B cell (primary cell): Measurements from ENCODE around the gene KAT2A. TPM values are rescaled to one million over a fixed set of nuclear protein-coding genes. Genes with fewer than 3 reads are reported as not detected.

Source experiments
- ATAC-seq: fragments of 200-7000 bp; cut with Tn5 transposase; one replicate; pipeline ENCODE4 v1.10.0; 2021; ENCODE audit warnings: low read depth, mild to moderate bottlenecking, moderate number of reproducible peaks, moderate library complexity
- CTCF ChIA-PET: fragments of 350-600 bp; sonication (Branson Sonifier 250); formaldehyde crosslinking; loops from one replicate; lab custom pipeline; 2021; ENCODE audit warnings: antibody characterized with exemption, inconsistent platforms; lab: Charles Lee
- POLR2A ChIA-PET: fragments of 350-600 bp; sonication (Branson Sonifier 250); formaldehyde crosslinking; loops from one replicate; lab custom pipeline; 2021; ENCODE audit warnings: antibody characterized with exemption; lab: Charles Lee
- DNase-seq: peaks from one replicate; pipeline ENCODE4 v3.0.0; 2013
- H2AFZ ChIP-seq: 2 replicates; pipeline ENCODE4 v1.6.1; 2012; ENCODE audit warnings: mild to moderate bottlenecking, low read depth, low read length; ENCODE audit not compliant: insufficient read depth, poor library complexity, severe bottlenecking
- H3K27ac ChIP-seq, 2 donors: 1 replicate in 1 of 2; 2 replicates in 1 of 2; pipeline ENCODE4 v1.5.1; 2012 to 2013; ENCODE audit warnings: low read length in 2 of 2, mild to moderate bottlenecking in 2 of 2, moderate library complexity in 1 of 2
- H3K27me3 ChIP-seq, 4 experiments: fragments of 200-600 bp in 1 of 4; sonication (generic) in 1 of 4; replicated peaks in 1 of 4; 1 replicate in 2 of 4; 2 replicates in 2 of 4; pipeline versions ENCODE4 v1.6.1 to v1.7.0; 2013 to 2016; ENCODE audit warnings: low read length in 3 of 4, mild to moderate bottlenecking in 2 of 4, mixed read lengths in 1 of 4, moderate library complexity in 1 of 4; ENCODE audit not compliant: insufficient read depth in 4 of 4, control insufficient read depth in 3 of 4; ENCODE audit errors: control extremely low read depth in 1 of 4
- H3K36me3 ChIP-seq, 2 experiments: replicated peaks in 1 of 2; 1 replicate in 1 of 2; 2 replicates in 1 of 2; pipeline versions ENCODE4 v1.6.1 to v1.7.1; 2013; ENCODE audit warnings: low read length in 1 of 2; ENCODE audit not compliant: insufficient read depth in 2 of 2, control insufficient read depth in 1 of 2; ENCODE audit errors: control extremely low read depth in 1 of 2, extremely low read depth in 1 of 2
- H3K4me1 ChIP-seq, 2 donors: fragments of 200-600 bp in 1 of 2; sonication (generic) in 1 of 2; 1 replicate in 1 of 2; 2 replicates in 1 of 2; pipeline versions ENCODE4 v1.5.1 to v1.6.1; 2013 to 2017; ENCODE audit warnings: low read length in 2 of 2; ENCODE audit not compliant: control insufficient read depth in 2 of 2, insufficient read depth in 2 of 2
- H3K4me2 ChIP-seq: replicated peaks from 2 replicates; pipeline ENCODE3; 2012; ENCODE audit warnings: mild to moderate bottlenecking, low read depth, low read length; ENCODE audit not compliant: poor library complexity, severe bottlenecking
- H3K4me3 ChIP-seq, 5 experiments: fragments of 200-600 bp in 1 of 5; sonication (generic) in 1 of 5; 1 replicate in 3 of 5; 2 replicates in 2 of 5; pipeline versions ENCODE4 v1.5.1 to v1.7.0; 2011 to 2016; ENCODE audit warnings: low read length in 4 of 5, mild to moderate bottlenecking in 4 of 5, low read depth in 2 of 5, control low read depth in 1 of 5, moderate library complexity in 1 of 5; ENCODE audit not compliant: insufficient read depth in 1 of 5; ENCODE audit errors: control extremely low read depth in 1 of 5, extremely low read depth in 1 of 5
- H3K79me2 ChIP-seq: fragments of 200-600 bp; sonication (generic); one replicate; pipeline ENCODE4 v1.6.0; 2016; ENCODE audit warnings: low read length; ENCODE audit not compliant: control insufficient read depth, insufficient read depth
- H3K9ac ChIP-seq: fragments of 200-600 bp; sonication (generic); 2 replicates; pipeline ENCODE4 v1.6.1; 2017; ENCODE audit warnings: mild to moderate bottlenecking, low read length, moderate library complexity
- H3K9me3 ChIP-seq, 3 donors: one replicate each; pipeline versions ENCODE4 v1.6.1 to v1.7.1; 2013; ENCODE audit warnings: low read length in 2 of 3; ENCODE audit not compliant: control insufficient read depth in 2 of 3, insufficient read depth in 1 of 3; ENCODE audit errors: control extremely low read depth in 1 of 3
- H4K20me1 ChIP-seq: 2 replicates; pipeline ENCODE4 v1.6.0; 2012; ENCODE audit warnings: mild to moderate bottlenecking, low read length; ENCODE audit not compliant: insufficient read depth, control insufficient read depth, poor library complexity, severe bottlenecking
- H3K27ac Mint-ChIP-seq: one replicate; pipeline ENCODE4 v1.8.0; 2021; ENCODE audit warnings: mixed read lengths
- H3K27me3 Mint-ChIP-seq: one replicate; pipeline ENCODE4 v1.8.0; 2021; ENCODE audit warnings: mixed read lengths
- H3K4me1 Mint-ChIP-seq: one replicate; pipeline ENCODE4 v1.8.0; 2021; ENCODE audit warnings: mixed read lengths
- H3K4me3 Mint-ChIP-seq: one replicate; pipeline ENCODE4 v1.8.0; 2021; ENCODE audit warnings: mixed read lengths
- H3K9me3 Mint-ChIP-seq: one replicate; pipeline ENCODE4 v1.8.0; 2022; ENCODE audit warnings: mixed read lengths; ENCODE audit not compliant: insufficient read depth
- EZH2 ChIP-seq: IDR thresholded peaks from 2 replicates; pipeline ENCODE4 v1.6.1; 2012; ENCODE audit warnings: borderline replicate concordance, low read depth, mild to moderate bottlenecking, moderate library complexity, low read length; ENCODE audit not compliant: insufficient read depth, poor library complexity, severe bottlenecking
- WGBS: methylation state at CpG from one replicate; pipeline ENCODE4 v1.1.5; 2013; ENCODE audit warnings: missing lambda C conversion rate; ENCODE audit not compliant: insufficient coverage; 5-methylcytosine and 5-hydroxymethylcytosine counted together
- intact Hi-C: fragments of 100-400 bp; cut with micrococcal nuclease; formaldehyde crosslinking; loops from one replicate; pipeline ENCODE4 v1.10.0; 2022
- polyA plus RNA-seq: library from polyadenylated mRNA; depleted of rRNA; stranded (reverse); fragments of >200 nt; gene quantifications from 2 replicates; pipeline ENCODE4 v1.2.3, GENCODE V29; 2012
- total RNA-seq, 2 donors: library from RNA; stranded (reverse); fragments of 120-200 nt in 1 of 2; gene quantifications; 1 replicate in 1 of 2; 2 replicates in 1 of 2; pipeline versions ENCODE4 v1.2.3 to v1.2.4, GENCODE V29; 2013 to 2022
- TF ChIP-seq, protein P1 (sequence below): fragments of 200-600 bp; IDR thresholded peaks from one replicate; pipeline ENCODE4 v1.8.0; 2022; ENCODE audit warnings: antibody characterized with exemption, mild to moderate bottlenecking

KAT2A gene
- total and polyA plus RNA-seq, 2 donors (not counting 1 experiment from before 2014, with no cell fraction given), result 66.3 to 155 TPM

- Mint-ChIP-seq H3K9me3 (no peaks in the 10 kb centered on the region), H3K27ac (peak overlapping the region; percentile 93), H3K4me3 (peak overlapping the region; percentile 54), H3K27me3 (no peaks in the 10 kb centered on the region), H3K4me1 (peaks cover 63% of the 10 kb centered on the region)
- DNase-seq (peak; percentile 90), ATAC-seq (peak; percentile 87)
- peak overlapping the region in 1 of 5 experiments; percentile 29 for H3K4me3 ChIP-seq
- peaks cover 58% of the 10 kb centered on the region for H4K20me1 ChIP-seq
- peak overlapping the region; percentile 65 to 75 for H3K27ac ChIP-seq
- H2AFZ ChIP-seq, result no peak overlapping the region
- TF ChIP-seq EZH2, result no peak
- TF ChIP-seq, protein P1, sequence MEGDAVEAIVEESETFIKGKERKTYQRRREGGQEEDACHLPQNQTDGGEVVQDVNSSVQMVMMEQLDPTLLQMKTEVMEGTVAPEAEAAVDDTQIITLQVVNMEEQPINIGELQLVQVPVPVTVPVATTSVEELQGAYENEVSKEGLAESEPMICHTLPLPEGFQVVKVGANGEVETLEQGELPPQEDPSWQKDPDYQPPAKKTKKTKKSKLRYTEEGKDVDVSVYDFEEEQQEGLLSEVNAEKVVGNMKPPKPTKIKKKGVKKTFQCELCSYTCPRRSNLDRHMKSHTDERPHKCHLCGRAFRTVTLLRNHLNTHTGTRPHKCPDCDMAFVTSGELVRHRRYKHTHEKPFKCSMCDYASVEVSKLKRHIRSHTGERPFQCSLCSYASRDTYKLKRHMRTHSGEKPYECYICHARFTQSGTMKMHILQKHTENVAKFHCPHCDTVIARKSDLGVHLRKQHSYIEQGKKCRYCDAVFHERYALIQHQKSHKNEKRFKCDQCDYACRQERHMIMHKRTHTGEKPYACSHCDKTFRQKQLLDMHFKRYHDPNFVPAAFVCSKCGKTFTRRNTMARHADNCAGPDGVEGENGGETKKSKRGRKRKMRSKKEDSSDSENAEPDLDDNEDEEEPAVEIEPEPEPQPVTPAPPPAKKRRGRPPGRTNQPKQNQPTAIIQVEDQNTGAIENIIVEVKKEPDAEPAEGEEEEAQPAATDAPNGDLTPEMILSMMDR, result no peak
- H3K9ac ChIP-seq, result peak overlapping the region; percentile 13
- H3K79me2 ChIP-seq, result peaks cover 67% of the 10 kb centered on the region
- H3K4me2 ChIP-seq, result peak overlapping the region; percentile 70
- ChIA-PET POLR2A (interaction anchor here (1.4 kb wide), 1 partner anchor 60 kb away, joined by 3 read pairs; the partner anchor contains the start of gene GHDC), CTCF (interaction anchor here (1.0 to 2.3 kb wide), 8 partner anchors 9 to 108 kb away, joined by 3 to 7 read pairs (median 4); partner anchors contain the start of genes DHX58, KAT2A and KCNH4)
- peaks cover 59 to 65% of the 10 kb centered on the region in 2 donors for H3K4me1 ChIP-seq
- intact Hi-C loops, result loop anchor here (1.0 to 2.0 kb wide), 3 partner anchors 12 to 50 kb away; partner anchors contain the start of genes KAT2A and RAB5C
- WGBS, result 16% methylated on average over 4 of the region's 4 CpGs
- no peaks in the 10 kb centered on the region for H3K9me3 ChIP-seq
- H3K27me3 ChIP-seq, result no peaks in the 10 kb centered on the region
- H3K36me3 ChIP-seq, result peaks cover 0 to 23% of the 10 kb centered on the region in 2 experiments
These were observed 12.4 kb upstream of the KAT2A start for GRCh38 chr17:42133461-42134041.

DNA sequence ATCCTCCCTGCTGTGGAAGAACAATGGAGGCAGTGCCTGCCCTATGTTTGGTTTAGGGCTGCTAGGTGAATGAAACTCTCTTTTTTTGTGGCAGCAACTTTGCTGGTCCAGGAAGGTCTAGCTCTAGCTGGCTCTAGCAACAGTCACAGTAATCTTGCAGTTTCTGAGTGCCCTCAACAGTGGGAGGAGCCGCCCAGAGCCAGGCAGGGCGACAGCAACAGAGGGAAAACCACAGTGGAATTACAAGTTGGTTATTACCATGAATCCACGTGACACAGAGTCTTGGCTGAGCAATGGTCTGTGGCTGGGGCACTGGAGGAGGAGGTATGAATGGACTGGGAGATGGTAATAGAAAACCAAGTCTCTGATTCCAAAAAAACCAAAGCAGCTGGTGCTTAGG lies 11.8 kb upstream of the KAT2A start:
- Mint-ChIP-seq H3K4me1 (peaks cover 57% of the 10 kb centered on the region), H3K27me3 (no peaks in the 10 kb centered on the region), H3K4me3 (peak overlapping the region; percentile 54), H3K27ac (peak overlapping the region; percentile 93), H3K9me3 (no peaks in the 10 kb centered on the region)
- CTCF ChIA-PET, result interaction anchor here (0.9 to 2.3 kb wide), 7 partner anchors 9 to 67 kb away, joined by 3 to 7 read pairs (median 4); partner anchors contain the start of genes DHX58 and KCNH4
- H3K27me3 ChIP-seq, result no peaks in the 10 kb centered on the region
- ATAC-seq, result peak; percentile 48
- H3K4me2 ChIP-seq, result peak overlapping the region; percentile 70
- peaks cover 0 to 30% of the 10 kb centered on the region in 2 experiments for H3K36me3 ChIP-seq
- no peak overlapping the region for H2AFZ ChIP-seq
- H4K20me1 ChIP-seq, result peaks cover 52% of the 10 kb centered on the region
- intact Hi-C loops, result loop anchor here (1.0 to 2.0 kb wide), 3 partner anchors 12 to 50 kb away; partner anchors contain the start of genes KAT2A and RAB5C
- peak overlapping the region in 3 of 5 experiments; percentile 15 to 29 (median 15) for H3K4me3 ChIP-seq
- H3K9ac ChIP-seq, result peak overlapping the region; percentile 13
- no peak for DNase-seq
- H3K27ac ChIP-seq, result peak overlapping the region; percentile 65 to 75
- POLR2A ChIA-PET, result no interaction called here
- H3K9me3 ChIP-seq, result no peaks in the 10 kb centered on the region
- H3K79me2 ChIP-seq, result peaks cover 61% of the 10 kb centered on the region
- WGBS, result 6% methylated on average over 2 of the region's 3 CpGs
- TF ChIP-seq, protein P1, result no peak
- peaks cover 58 to 64% of the 10 kb centered on the region in 2 donors for H3K4me1 ChIP-seq
